H9 (cell line): ENCODE results near the gene ZNF648. TPM values are rescaled to one million over a fixed set of nuclear protein-coding genes. Genes with fewer than 3 reads are reported as not detected.

Experiments
- DNase-seq: peaks from one replicate; pipeline ENCODE4 v3.0.0-alpha.2; 2017
- H2AFZ ChIP-seq: one replicate; pipeline ENCODE4 v1.6.1; 2013; ENCODE audit warnings: mild to moderate bottlenecking, low read length, control low read depth, moderate library complexity
- H2AK5ac ChIP-seq: 2 replicates; pipeline ENCODE4 v1.6.1; 2013; ENCODE audit warnings: low read length, control low read depth, mixed read lengths; ENCODE audit not compliant: insufficient read length
- H2BK120ac ChIP-seq: one replicate; pipeline ENCODE4 v1.6.1; 2013; ENCODE audit warnings: low read depth, mild to moderate bottlenecking, low read length, control low read depth, inconsistent platforms; ENCODE audit not compliant: poor library complexity, severe bottlenecking
- H2BK12ac ChIP-seq: 2 replicates; pipeline ENCODE4 v1.6.1; 2013; ENCODE audit warnings: low read length, control low read depth, mixed read lengths, low read depth; ENCODE audit not compliant: insufficient read length
- H2BK15ac ChIP-seq: 2 replicates; pipeline ENCODE4 v1.6.1; 2013; ENCODE audit warnings: low read depth, low read length, control low read depth
- H2BK20ac ChIP-seq: one replicate; pipeline ENCODE4 v1.6.1; 2013; ENCODE audit warnings: low read depth, mild to moderate bottlenecking, low read length, control low read depth, inconsistent platforms; ENCODE audit not compliant: poor library complexity, severe bottlenecking
- H2BK5ac ChIP-seq: 2 replicates; pipeline ENCODE4 v1.6.1; 2013; ENCODE audit warnings: low read length, control low read depth, mixed read lengths; ENCODE audit not compliant: insufficient read length
- H3K14ac ChIP-seq: 2 replicates; pipeline ENCODE4 v1.6.1; 2013; ENCODE audit warnings: low read length, control low read depth; ENCODE audit not compliant: insufficient read depth
- H3K18ac ChIP-seq: 2 replicates; pipeline ENCODE4 v1.6.1; 2013; ENCODE audit warnings: low read depth, mild to moderate bottlenecking, mixed read lengths, low read length, control low read depth; ENCODE audit not compliant: insufficient read length
- H3K23ac ChIP-seq: 2 replicates; pipeline ENCODE4 v1.6.1; 2013; ENCODE audit warnings: low read length, control low read depth, mixed read lengths, low read depth; ENCODE audit not compliant: insufficient read length
- H3K23me2 ChIP-seq: 2 replicates; pipeline ENCODE4 v1.6.1; 2013; ENCODE audit warnings: low read depth, mild to moderate bottlenecking, mixed read lengths, low read length, control low read depth; ENCODE audit not compliant: insufficient read length, poor library complexity, severe bottlenecking
- H3K27ac ChIP-seq: 2 replicates; pipeline ENCODE4 v1.5.1; 2013; ENCODE audit warnings: low read length, control low read depth, mixed read lengths, low read depth; ENCODE audit not compliant: insufficient read length
- H3K27me3 ChIP-seq: 2 replicates; pipeline ENCODE4 v1.6.1; 2013; ENCODE audit warnings: low read length, control low read depth, inconsistent platforms; ENCODE audit not compliant: insufficient read depth
- H3K4ac ChIP-seq: 2 replicates; pipeline ENCODE4 v1.6.1; 2013; ENCODE audit warnings: low read depth, mild to moderate bottlenecking, control low read depth, inconsistent platforms, low read length, moderate library complexity
- H3K4me1 ChIP-seq: 2 replicates; pipeline ENCODE4 v1.6.1; 2013; ENCODE audit warnings: low read length, control low read depth, inconsistent platforms; ENCODE audit not compliant: insufficient read depth
- H3K4me2 ChIP-seq: 2 replicates; pipeline ENCODE4 v1.6.1; 2013; ENCODE audit warnings: low read length, control low read depth, mixed read lengths; ENCODE audit not compliant: insufficient read length, insufficient read depth
- H3K56ac ChIP-seq: 2 replicates; pipeline ENCODE4 v1.6.1; 2013; ENCODE audit warnings: low read depth, mild to moderate bottlenecking, mixed read lengths, low read length, control low read depth; ENCODE audit not compliant: insufficient read length
- H3K79me1 ChIP-seq: 2 replicates; pipeline ENCODE4 v1.6.1; 2013; ENCODE audit warnings: low read depth, mild to moderate bottlenecking, moderate library complexity, low read length, control low read depth, inconsistent platforms; ENCODE audit not compliant: insufficient read depth, poor library complexity, severe bottlenecking
- H3K79me2 ChIP-seq: 2 replicates; pipeline ENCODE4 v1.6.1; 2013; ENCODE audit warnings: low read length, control low read depth, inconsistent platforms; ENCODE audit not compliant: insufficient read depth
- H3K9ac ChIP-seq: 2 replicates; pipeline ENCODE4 v1.6.1; 2013; ENCODE audit warnings: low read length, control low read depth, mixed read lengths; ENCODE audit not compliant: insufficient read length; ENCODE audit errors: extremely low read depth
- H3K9me3 ChIP-seq: one replicate; pipeline ENCODE4 v1.6.1; 2013; ENCODE audit warnings: low read depth, low read length, inconsistent platforms; ENCODE audit not compliant: control insufficient read depth
- H3T11ph ChIP-seq: one replicate; pipeline ENCODE4 v1.6.1; 2013; ENCODE audit warnings: mild to moderate bottlenecking, low read length, control low read depth, inconsistent platforms
- H4K20me1 ChIP-seq: one replicate; pipeline ENCODE4 v1.6.1; 2013; ENCODE audit not compliant: control insufficient read depth, insufficient read length, insufficient read depth
- H4K5ac ChIP-seq: 2 replicates; pipeline ENCODE4 v1.6.1; 2013; ENCODE audit warnings: low read depth, mild to moderate bottlenecking, mixed read lengths, low read length, control low read depth; ENCODE audit not compliant: insufficient read length
- H4K8ac ChIP-seq: replicated peaks from 2 replicates; pipeline ENCODE4 v1.6.1; 2013; ENCODE audit warnings: low read length, control low read depth, mixed read lengths, low read depth; ENCODE audit not compliant: insufficient read length
- H4K91ac ChIP-seq: 2 replicates; pipeline ENCODE4 v1.6.1; 2013; ENCODE audit warnings: low read depth, mild to moderate bottlenecking, moderate library complexity, mixed read lengths, low read length, control low read depth; ENCODE audit not compliant: insufficient read length
- H3K27ac Mint-ChIP-seq, 3 experiments: 2 replicates in 2 of 3; 3 replicates in 1 of 3; pipeline ENCODE4 v1.8.0; 2020 to 2021; ENCODE audit warnings: mixed read lengths in 3 of 3, mild to moderate bottlenecking in 1 of 3, moderate library complexity in 1 of 3
- H3K27me3 Mint-ChIP-seq: 2 replicates; pipeline ENCODE4 v1.8.0; 2021; ENCODE audit warnings: low read depth, mild to moderate bottlenecking, moderate library complexity, mixed read lengths
- H3K36me3 Mint-ChIP-seq, 3 experiments: 2 replicates in 2 of 3; 3 replicates in 1 of 3; pipeline ENCODE4 v1.8.0; 2020 to 2021; ENCODE audit warnings: low read depth in 3 of 3, mixed read lengths in 3 of 3; ENCODE audit not compliant: insufficient read depth in 1 of 3
- H3K4me1 Mint-ChIP-seq, 2 experiments: 2 replicates each; pipeline ENCODE4 v1.8.0; 2020; ENCODE audit warnings: mixed read lengths in 2 of 2
- H3K4me3 Mint-ChIP-seq, 2 experiments: 2 replicates in 1 of 2; 3 replicates in 1 of 2; pipeline ENCODE4 v1.8.0; 2020 to 2021; ENCODE audit warnings: mild to moderate bottlenecking in 2 of 2, mixed read lengths in 2 of 2, moderate library complexity in 1 of 2
- H3K9me3 Mint-ChIP-seq, 2 experiments: 2 replicates in 1 of 2; 3 replicates in 1 of 2; pipeline ENCODE4 v1.8.0; 2020; ENCODE audit warnings: mild to moderate bottlenecking in 2 of 2, mixed read lengths in 2 of 2, moderate library complexity in 1 of 2
- CTCF ChIP-seq: fragments of 200-600 bp; sonication (generic); conservative IDR thresholded peaks from 3 replicates; pipeline ENCODE4 v1.8.0; 2021; ENCODE audit warnings: antibody characterized with exemption, mild to moderate bottlenecking
- WGBS: extraction: QIAGEN DNeasy Blood & Tissue Kit; methylation state at CpG from one replicate; pipeline ENCODE4 v1.1.7; 2013; ENCODE audit warnings: missing lambda C conversion rate, low lambda C conversion rate, mixed read lengths; ENCODE audit not compliant: insufficient read length; ENCODE audit errors: extremely low coverage; 5-methylcytosine and 5-hydroxymethylcytosine counted together
- total RNA-seq: library from RNA; stranded (reverse); gene quantifications from 2 replicates; pipeline ENCODE4 v1.2.1, GENCODE V29; 2021

ZNF648 gene
- total RNA-seq, 1 experiment from 2014 or later = 1.4 TPM

- H4K5ac ChIP-seq = no peak overlapping the region
- H4K20me1 ChIP-seq = no peaks in the 10 kb centered on the region
- H4K8ac ChIP-seq = no peak overlapping the region
- H3K27me3 ChIP-seq = no peaks in the 10 kb centered on the region
- H3K4ac ChIP-seq = no peak overlapping the region
- H3K18ac ChIP-seq = no peak overlapping the region
- Mint-ChIP-seq H3K27ac (no peak overlapping the region), H3K27me3 (no peaks in the 10 kb centered on the region), H3K4me1 (no peaks in the 10 kb centered on the region), H3K9me3 (no peaks in the 10 kb centered on the region), H3K4me3 (no peak overlapping the region), H3K36me3 (no peaks in the 10 kb centered on the region)
- H3K79me2 ChIP-seq = no peaks in the 10 kb centered on the region
- H3K56ac ChIP-seq = no peak overlapping the region
- H4K91ac ChIP-seq = no peak overlapping the region
- WGBS = no CpG with 5 or more reads among the region's 2 CpGs
- no peak overlapping the region for H3K23ac ChIP-seq
- H3K27ac ChIP-seq = no peak overlapping the region
- no peak overlapping the region for H2BK20ac ChIP-seq
- no peak overlapping the region for H2AFZ ChIP-seq
- no peak overlapping the region for H3K14ac ChIP-seq
- H3K9ac ChIP-seq = no peak overlapping the region
- H3K4me1 ChIP-seq = no peaks in the 10 kb centered on the region
- no peaks in the 10 kb centered on the region for H3K79me1 ChIP-seq
- DNase-seq = no peak
- H2BK120ac ChIP-seq = no peak overlapping the region
- H2AK5ac ChIP-seq = no peak overlapping the region
- H2BK5ac ChIP-seq = no peak overlapping the region
- no peak overlapping the region for H2BK12ac ChIP-seq
- H3T11ph ChIP-seq = no peak overlapping the region
- no peaks in the 10 kb centered on the region for H3K23me2 ChIP-seq
- no peak overlapping the region for H2BK15ac ChIP-seq
- no peak for TF ChIP-seq CTCF
- no peaks in the 10 kb centered on the region for H3K9me3 ChIP-seq
- no peak overlapping the region for H3K4me2 ChIP-seq
Observed at GRCh38 chr1:182052355-182052754, 9.2 kb downstream of the ZNF648 start.
